IMR-90 (cell line): ENCODE results near the gene MRAP.

ENCODE experiments used
- CEBPB ChIP-seq: IDR thresholded peaks from 2 replicates; pipeline ENCODE4 v1.6.1; 2012; ENCODE audit warnings: low read depth, low read length, improper control_type of control experiment
- CHD1 ChIP-seq: IDR thresholded peaks from 2 replicates; pipeline ENCODE4 v1.6.1; 2012; ENCODE audit warnings: low read depth, low read length, improper control_type of control experiment
- FOS ChIP-seq: fragments of 150-350 bp; IDR thresholded peaks from 2 replicates; pipeline ENCODE4 v1.6.1; 2016; ENCODE audit warnings: low read depth, low read length
- MAZ ChIP-seq: IDR thresholded peaks from 2 replicates; pipeline ENCODE4 v1.6.1; 2012; ENCODE audit warnings: low read depth, mild to moderate bottlenecking, low read length, improper control_type of control experiment, moderate library complexity, borderline replicate concordance
- MXI1 ChIP-seq: IDR thresholded peaks from 2 replicates; pipeline ENCODE4 v1.6.1; 2012; ENCODE audit warnings: low read depth, mild to moderate bottlenecking, low read length, moderate library complexity, borderline replicate concordance
- NFE2L2 ChIP-seq: fragments of 150-350 bp; IDR thresholded peaks from 2 replicates; pipeline ENCODE4 v1.6.1; 2016; ENCODE audit warnings: low read depth, mild to moderate bottlenecking, low read length
- POLR2A ChIP-seq: IDR thresholded peaks from 2 replicates; pipeline ENCODE4 v1.6.1; 2012; ENCODE audit warnings: mild to moderate bottlenecking, low read depth, low read length
- SMC3 ChIP-seq: fragments of 150-350 bp; IDR thresholded peaks from 2 replicates; pipeline ENCODE4 v1.6.1; 2016; ENCODE audit warnings: low read depth, mild to moderate bottlenecking, antibody characterized with exemption, low read length, moderate library complexity
- TF ChIP-seq, protein P1 (sequence below): conservative IDR thresholded peaks from 2 replicates; pipeline ENCODE4 v1.5.1; 2012; ENCODE audit warnings: mild to moderate bottlenecking, low read depth, low read length, improper control_type of control experiment
- TF ChIP-seq, protein P2 (sequence below): fragments of 150-350 bp; IDR thresholded peaks from 2 replicates; pipeline ENCODE4 v1.6.1; 2016; ENCODE audit warnings: low read depth, mild to moderate bottlenecking, low read length, moderate library complexity, borderline replicate concordance

DNA sequence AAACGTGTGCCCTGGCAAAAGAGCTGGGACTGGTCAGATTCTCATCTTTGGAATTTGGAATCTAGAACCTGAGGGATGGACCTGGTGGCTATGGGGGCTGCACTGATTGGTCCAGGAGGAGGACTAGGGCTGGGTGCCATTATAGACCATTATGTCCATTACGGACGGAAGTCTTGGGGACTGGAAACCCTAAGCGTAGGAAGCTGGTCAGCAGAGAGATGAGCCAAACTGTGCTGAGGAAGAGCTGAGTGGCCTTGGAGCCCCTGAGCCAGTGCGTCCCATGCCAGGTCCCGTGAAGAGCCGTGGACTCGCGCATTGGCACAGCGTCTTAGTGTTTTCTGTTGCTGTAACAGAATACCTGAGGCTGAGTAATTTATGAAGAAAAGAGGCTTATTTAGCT, 10.0 kb downstream of the MRAP start:
- TF ChIP-seq MXI1 (no peak), MAZ (no peak), POLR2A (no peak), CHD1 (no peak), FOS (no peak), SMC3 (no peak), CEBPB (no peak), NFE2L2 (no peak)
- TF ChIP-seq, protein P1, sequence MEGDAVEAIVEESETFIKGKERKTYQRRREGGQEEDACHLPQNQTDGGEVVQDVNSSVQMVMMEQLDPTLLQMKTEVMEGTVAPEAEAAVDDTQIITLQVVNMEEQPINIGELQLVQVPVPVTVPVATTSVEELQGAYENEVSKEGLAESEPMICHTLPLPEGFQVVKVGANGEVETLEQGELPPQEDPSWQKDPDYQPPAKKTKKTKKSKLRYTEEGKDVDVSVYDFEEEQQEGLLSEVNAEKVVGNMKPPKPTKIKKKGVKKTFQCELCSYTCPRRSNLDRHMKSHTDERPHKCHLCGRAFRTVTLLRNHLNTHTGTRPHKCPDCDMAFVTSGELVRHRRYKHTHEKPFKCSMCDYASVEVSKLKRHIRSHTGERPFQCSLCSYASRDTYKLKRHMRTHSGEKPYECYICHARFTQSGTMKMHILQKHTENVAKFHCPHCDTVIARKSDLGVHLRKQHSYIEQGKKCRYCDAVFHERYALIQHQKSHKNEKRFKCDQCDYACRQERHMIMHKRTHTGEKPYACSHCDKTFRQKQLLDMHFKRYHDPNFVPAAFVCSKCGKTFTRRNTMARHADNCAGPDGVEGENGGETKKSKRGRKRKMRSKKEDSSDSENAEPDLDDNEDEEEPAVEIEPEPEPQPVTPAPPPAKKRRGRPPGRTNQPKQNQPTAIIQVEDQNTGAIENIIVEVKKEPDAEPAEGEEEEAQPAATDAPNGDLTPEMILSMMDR = no peak
- TF ChIP-seq, protein P2, sequence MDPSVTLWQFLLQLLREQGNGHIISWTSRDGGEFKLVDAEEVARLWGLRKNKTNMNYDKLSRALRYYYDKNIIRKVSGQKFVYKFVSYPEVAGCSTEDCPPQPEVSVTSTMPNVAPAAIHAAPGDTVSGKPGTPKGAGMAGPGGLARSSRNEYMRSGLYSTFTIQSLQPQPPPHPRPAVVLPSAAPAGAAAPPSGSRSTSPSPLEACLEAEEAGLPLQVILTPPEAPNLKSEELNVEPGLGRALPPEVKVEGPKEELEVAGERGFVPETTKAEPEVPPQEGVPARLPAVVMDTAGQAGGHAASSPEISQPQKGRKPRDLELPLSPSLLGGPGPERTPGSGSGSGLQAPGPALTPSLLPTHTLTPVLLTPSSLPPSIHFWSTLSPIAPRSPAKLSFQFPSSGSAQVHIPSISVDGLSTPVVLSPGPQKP = no peak
